Gastroesophageal sphincter (tissue), 3 donors: Measurements from ENCODE around the gene ZSCAN23.

Source experiments
- EP300 ChIP-seq: sonication (generic); formaldehyde crosslinking; IDR thresholded peaks from one replicate; pipeline ENCODE4 v1.6.1; 2017; ENCODE audit warnings: antibody characterized with exemption, mild to moderate bottlenecking
- POLR2A ChIP-seq, 2 donors: fragments of 450-650 bp; IDR thresholded peaks; one replicate each; pipeline ENCODE4 v1.6.1; 2017; ENCODE audit warnings: antibody characterized with exemption in 2 of 2, mild to moderate bottlenecking in 2 of 2, moderate library complexity in 1 of 2
- POLR2AphosphoS5 ChIP-seq: sonication (generic); formaldehyde crosslinking; IDR thresholded peaks from one replicate; pipeline ENCODE4 v1.6.1; 2017; ENCODE audit warnings: antibody characterized with exemption
- TF ChIP-seq, protein P1 (sequence below), 4 experiments: fragments of 200-600 bp in 2 of 4; fragments of 450-650 bp in 2 of 4; sonication (generic) in 1 of 4; IDR thresholded peaks; one replicate each; pipeline ENCODE4 v1.5.1; 2017 to 2019; ENCODE audit warnings: antibody characterized with exemption in 4 of 4, mild to moderate bottlenecking in 2 of 4, moderate library complexity in 2 of 4

DNA sequence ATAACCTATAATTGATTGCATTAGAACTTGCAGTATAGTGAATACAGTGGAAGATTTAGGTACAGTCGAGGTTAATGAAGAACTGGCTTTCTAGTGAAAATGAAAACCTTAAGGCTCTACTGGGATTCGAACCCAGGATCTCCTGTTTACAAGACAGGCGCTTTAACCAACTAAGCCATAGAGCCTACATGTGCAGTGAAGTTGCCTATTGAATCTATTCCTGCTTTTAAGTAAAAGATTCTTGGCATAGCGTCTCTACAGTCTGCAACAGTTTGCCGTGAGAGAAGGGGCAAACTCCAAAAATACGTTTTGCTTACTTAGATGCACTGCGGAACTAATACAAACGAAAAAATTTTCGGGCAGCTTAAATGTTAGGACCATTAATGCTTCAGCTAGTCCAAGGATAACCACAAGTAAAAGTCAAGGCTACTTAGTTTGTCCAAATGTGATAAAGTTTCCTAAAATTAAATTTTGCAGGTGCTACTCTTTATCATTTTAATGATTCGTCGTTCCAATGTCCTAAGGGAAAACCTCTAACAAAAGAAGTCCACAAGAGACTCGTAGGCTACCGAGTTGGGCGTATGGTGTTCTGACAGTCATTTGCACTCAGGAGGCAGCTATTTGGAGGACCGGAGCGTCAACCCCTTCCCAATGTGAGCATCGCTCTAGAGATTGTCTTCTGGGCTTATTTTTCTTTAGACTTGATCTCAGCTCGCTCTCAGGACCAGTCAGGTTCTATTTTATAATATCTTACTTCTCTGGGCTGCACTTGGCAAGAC lies 31.3 kb upstream of the ZSCAN23 start:
- TF ChIP-seq, protein P1, sequence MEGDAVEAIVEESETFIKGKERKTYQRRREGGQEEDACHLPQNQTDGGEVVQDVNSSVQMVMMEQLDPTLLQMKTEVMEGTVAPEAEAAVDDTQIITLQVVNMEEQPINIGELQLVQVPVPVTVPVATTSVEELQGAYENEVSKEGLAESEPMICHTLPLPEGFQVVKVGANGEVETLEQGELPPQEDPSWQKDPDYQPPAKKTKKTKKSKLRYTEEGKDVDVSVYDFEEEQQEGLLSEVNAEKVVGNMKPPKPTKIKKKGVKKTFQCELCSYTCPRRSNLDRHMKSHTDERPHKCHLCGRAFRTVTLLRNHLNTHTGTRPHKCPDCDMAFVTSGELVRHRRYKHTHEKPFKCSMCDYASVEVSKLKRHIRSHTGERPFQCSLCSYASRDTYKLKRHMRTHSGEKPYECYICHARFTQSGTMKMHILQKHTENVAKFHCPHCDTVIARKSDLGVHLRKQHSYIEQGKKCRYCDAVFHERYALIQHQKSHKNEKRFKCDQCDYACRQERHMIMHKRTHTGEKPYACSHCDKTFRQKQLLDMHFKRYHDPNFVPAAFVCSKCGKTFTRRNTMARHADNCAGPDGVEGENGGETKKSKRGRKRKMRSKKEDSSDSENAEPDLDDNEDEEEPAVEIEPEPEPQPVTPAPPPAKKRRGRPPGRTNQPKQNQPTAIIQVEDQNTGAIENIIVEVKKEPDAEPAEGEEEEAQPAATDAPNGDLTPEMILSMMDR (IDR thresholded peaks at IDR 0.05), result no peak
- TF ChIP-seq POLR2AphosphoS5 (no peak), POLR2A (IDR thresholded peaks at IDR 0.05) (no peak), EP300 (no peak)
